Kidney (tissue), 14 donors: Measurements from ENCODE around the gene SLC7A9. TPM values are rescaled to one million over a fixed set of nuclear protein-coding genes. Genes with fewer than 3 reads are reported as not detected.
"Not testable (repeated sequence)": the region's sequence is repeated elsewhere in the genome, so short reads cannot be mapped to it uniquely, and the experiment has no call there.

ENCODE experiments used
- DNase-seq, 5 donors: peaks; one replicate each; pipeline ENCODE4 v3.0.0-alpha.2; 2013 to 2020
- FAIRE-seq: peaks from 2 replicates; lab custom pipeline; 2012; peaks lifted over from hg19 to GRCh38; lab: Jason Lieb, UNC
- H3K27ac ChIP-seq, 2 donors: one replicate each; pipeline ENCODE4 v1.7.0; 2013; ENCODE audit warnings: low read depth in 2 of 2, low read length in 2 of 2, inconsistent platforms in 1 of 2
- H3K27me3 ChIP-seq: one replicate; pipeline ENCODE4 v1.7.1; 2013; ENCODE audit warnings: low read length, inconsistent platforms; ENCODE audit not compliant: control insufficient read depth, insufficient read depth
- H3K36me3 ChIP-seq, 3 donors: one replicate each; pipeline versions ENCODE4 v1.7.0 to v1.7.1; 2013; ENCODE audit warnings: low read length in 3 of 3, control low read depth in 1 of 3, inconsistent platforms in 1 of 3; ENCODE audit not compliant: insufficient read depth in 3 of 3, control insufficient read depth in 2 of 3
- H3K4me1 ChIP-seq, 3 donors: one replicate each; pipeline versions ENCODE4 v1.7.0 to v1.7.1; 2013; ENCODE audit warnings: low read length in 3 of 3, inconsistent platforms in 1 of 3, low read depth in 1 of 3; ENCODE audit not compliant: control insufficient read depth in 2 of 3, insufficient read depth in 2 of 3
- H3K4me3 ChIP-seq, 3 donors: one replicate each; pipeline versions ENCODE4 v1.7.0 to v1.8.1; 2013; ENCODE audit warnings: low read length in 3 of 3, control low read depth in 1 of 3, inconsistent platforms in 1 of 3
- H3K9ac ChIP-seq, 3 donors: one replicate each; pipeline versions ENCODE4 v1.7.0 to v1.7.1; 2013; ENCODE audit warnings: low read length in 3 of 3, control low read depth in 1 of 3, inconsistent platforms in 1 of 3
- H3K9me3 ChIP-seq, 3 donors: one replicate each; pipeline versions ENCODE4 v1.7.0 to v1.7.1; 2013; ENCODE audit warnings: low read length in 3 of 3, control low read depth in 1 of 3, inconsistent platforms in 1 of 3; ENCODE audit not compliant: control insufficient read depth in 2 of 3, insufficient read depth in 1 of 3
- intact Hi-C: fragments of 100-400 bp; cut with DNase I; formaldehyde crosslinking; loops from one replicate; pipeline ENCODE4 v1.11.1; 2022
- polyA plus RNA-seq: library from polyadenylated mRNA; stranded (reverse); fragments of 350-450 nt; fragmentation: Illumina TruSeq; extraction: RNeasy Lipid Tissue Mini Kit (QIAGEN cat#74804); gene quantifications from one replicate; pipeline ENCODE4 v1.2.3, GENCODE V29; 2014; ENCODE audit warnings: low read depth, low replicate concordance; ENCODE audit not compliant: insufficient read depth
- total RNA-seq: library from RNA; stranded (reverse); fragmentation: NEBNext Ultra II Directional; extraction: Animal tissue kit (Norgen Biotek cat#: 25700); gene quantifications from one replicate; pipeline ENCODE4 v1.2.1, GENCODE V29; 2021
- TF ChIP-seq, protein P1 (sequence below): IDR thresholded peaks from 3 replicates; pipeline ENCODE4 v1.5.1; 2012; ENCODE audit warnings: mild to moderate bottlenecking, moderate library complexity, borderline replicate concordance; ENCODE audit not compliant: insufficient read depth; ENCODE audit errors: extremely low read depth
- donor health status: control.
- donor health status: control.
- donor health status: control.
- donor health status: control.
- donor health status: control.
- donor health status: DM: yes; HTN: yes; CAD: no.
- donor health status: Normal renal cell carcinoma (clear cell type).

Gene SLC7A9
- total and polyA plus RNA-seq, 2 donors from 2014 or later = 2.6 to 40.0 TPM

DNA sequence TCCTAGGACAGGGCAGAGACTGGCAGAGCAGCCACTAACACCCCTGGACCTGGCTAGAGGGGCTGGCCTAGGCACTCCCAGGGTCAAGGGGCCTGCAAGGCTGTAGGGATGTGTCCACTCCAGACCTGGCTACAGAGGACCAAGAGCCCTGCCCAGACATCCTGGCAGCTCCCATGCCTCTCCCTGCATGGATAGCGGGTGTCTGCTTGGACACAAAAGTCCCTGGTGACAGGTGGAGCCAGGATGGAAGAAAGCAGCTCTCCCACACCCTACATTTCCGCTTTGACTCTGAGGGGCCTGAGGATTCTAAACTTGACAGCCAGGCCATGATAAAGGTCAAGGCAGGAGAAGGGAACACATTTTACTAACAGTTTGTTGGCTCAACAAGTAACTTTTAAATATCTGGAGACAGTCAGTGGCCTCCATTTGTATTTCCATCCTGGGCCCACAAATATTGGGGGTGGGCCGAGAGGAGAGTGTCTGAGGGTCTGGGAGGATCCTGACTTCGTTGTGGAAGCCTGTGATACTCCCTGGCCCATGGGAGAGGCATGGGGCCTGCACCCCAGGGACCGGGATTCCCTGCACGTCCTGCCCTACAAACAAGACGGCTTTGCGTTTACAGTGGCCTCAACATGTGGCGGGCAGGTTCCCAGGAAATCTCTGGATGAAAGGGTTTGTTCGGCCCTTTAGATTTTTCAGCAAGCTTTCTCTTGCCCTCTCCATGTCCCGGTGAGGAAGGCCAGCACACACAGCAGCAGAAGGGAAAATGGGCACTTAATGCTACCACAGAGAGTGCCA lies 19.8 kb upstream of the SLC7A9 start:
- FAIRE-seq (no peak), DNase-seq (no peak)
- no peaks in the 10 kb centered on the region for H3K4me1 ChIP-seq
- peaks cover 2 to 10% (median 5%) of the 10 kb centered on the region in 3 donors for H3K9me3 ChIP-seq
- intact Hi-C loops = no loop called here
- no peak overlapping the region for H3K4me3 ChIP-seq
- no peak overlapping the region for H3K27ac ChIP-seq
- no peaks in the 10 kb centered on the region for H3K27me3 ChIP-seq
- no peak overlapping the region for H3K9ac ChIP-seq
- TF ChIP-seq, protein P1, sequence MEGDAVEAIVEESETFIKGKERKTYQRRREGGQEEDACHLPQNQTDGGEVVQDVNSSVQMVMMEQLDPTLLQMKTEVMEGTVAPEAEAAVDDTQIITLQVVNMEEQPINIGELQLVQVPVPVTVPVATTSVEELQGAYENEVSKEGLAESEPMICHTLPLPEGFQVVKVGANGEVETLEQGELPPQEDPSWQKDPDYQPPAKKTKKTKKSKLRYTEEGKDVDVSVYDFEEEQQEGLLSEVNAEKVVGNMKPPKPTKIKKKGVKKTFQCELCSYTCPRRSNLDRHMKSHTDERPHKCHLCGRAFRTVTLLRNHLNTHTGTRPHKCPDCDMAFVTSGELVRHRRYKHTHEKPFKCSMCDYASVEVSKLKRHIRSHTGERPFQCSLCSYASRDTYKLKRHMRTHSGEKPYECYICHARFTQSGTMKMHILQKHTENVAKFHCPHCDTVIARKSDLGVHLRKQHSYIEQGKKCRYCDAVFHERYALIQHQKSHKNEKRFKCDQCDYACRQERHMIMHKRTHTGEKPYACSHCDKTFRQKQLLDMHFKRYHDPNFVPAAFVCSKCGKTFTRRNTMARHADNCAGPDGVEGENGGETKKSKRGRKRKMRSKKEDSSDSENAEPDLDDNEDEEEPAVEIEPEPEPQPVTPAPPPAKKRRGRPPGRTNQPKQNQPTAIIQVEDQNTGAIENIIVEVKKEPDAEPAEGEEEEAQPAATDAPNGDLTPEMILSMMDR = no peak
- H3K36me3 ChIP-seq = peaks cover 0 to 5% (median 0%) of the 10 kb centered on the region in 3 donors

DNA sequence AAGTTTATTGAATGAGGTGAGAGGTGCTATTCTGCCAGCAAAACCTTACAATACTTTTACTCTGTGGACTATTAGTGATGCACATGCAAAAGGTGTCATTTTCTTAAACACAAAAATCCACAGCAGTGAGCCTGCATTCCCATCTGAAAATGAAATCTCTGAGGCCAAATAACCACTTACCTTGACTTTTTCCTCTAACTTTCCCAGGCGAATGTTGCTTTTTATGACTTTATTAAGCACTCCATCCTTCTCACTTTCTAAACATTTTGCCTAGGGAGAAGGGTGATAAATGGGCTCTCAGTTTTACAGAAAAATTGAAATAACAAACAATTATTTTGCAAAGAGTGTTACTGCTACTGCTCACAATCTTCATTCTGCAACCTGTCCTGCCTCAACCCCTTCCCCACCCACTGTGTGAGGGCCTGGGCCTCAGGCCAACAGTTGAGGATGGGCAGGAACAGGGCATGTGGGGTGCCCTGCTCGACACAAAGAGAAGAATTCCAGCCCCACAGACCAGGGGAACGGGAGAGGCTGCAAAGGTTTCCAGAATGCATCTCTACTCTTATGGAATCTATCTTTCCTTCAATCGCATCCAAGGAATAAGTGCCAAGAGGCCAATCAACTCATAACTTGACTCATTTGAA lies 18.1 kb upstream of the SLC7A9 start:
- peaks cover 0 to 1% (median 0%) of the 10 kb centered on the region in 3 donors for H3K36me3 ChIP-seq

DNA sequence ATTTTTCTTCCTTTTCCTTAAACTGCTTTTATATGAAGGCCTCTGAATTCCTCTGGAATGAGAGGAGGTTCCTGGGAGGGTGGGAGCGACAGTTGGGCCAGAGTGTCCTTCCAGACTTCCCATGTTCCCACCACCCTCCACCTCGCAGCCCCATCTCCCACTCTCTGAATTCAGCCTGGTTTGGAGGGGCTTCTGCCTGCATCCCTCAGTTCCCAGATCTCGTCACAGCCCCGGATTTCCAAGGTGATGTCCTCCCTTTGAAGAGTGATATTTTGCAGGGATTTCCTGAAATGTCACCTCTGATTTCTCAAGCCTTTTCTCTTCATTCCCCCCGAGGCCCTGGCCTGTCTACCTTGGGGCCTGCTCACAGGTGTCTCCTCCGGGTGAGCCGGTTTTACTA lies 16.7 kb upstream of the SLC7A9 start:
- FAIRE-seq (no peak), DNase-seq (no peak)
- Histone ChIP-seq H3K36me3 (no peaks in the 10 kb centered on the region), H3K27ac (no peak overlapping the region), H3K4me1 (no peaks in the 10 kb centered on the region), H3K9me3 (no peaks in the 10 kb centered on the region), H3K4me3 (no peak overlapping the region), H3K9ac (no peak overlapping the region), H3K27me3 (no peaks in the 10 kb centered on the region)
- intact Hi-C loops = no loop called here
- TF ChIP-seq, protein P1 = no peak

More for the DNA sequence above, 18.1 kb upstream of the SLC7A9 start:
- no peaks in the 10 kb centered on the region for H3K27me3 ChIP-seq
- H3K9ac ChIP-seq = no peak overlapping the region
- intact Hi-C loops = no loop called here
- FAIRE-seq (no peak), DNase-seq (no peak)
- H3K4me1 ChIP-seq = no peaks in the 10 kb centered on the region
- H3K4me3 ChIP-seq = no peak overlapping the region
- H3K27ac ChIP-seq = no peak overlapping the region
- TF ChIP-seq, protein P1 = no peak
- peaks cover 2% of the 10 kb centered on the region in 3 donors for H3K9me3 ChIP-seq

DNA sequence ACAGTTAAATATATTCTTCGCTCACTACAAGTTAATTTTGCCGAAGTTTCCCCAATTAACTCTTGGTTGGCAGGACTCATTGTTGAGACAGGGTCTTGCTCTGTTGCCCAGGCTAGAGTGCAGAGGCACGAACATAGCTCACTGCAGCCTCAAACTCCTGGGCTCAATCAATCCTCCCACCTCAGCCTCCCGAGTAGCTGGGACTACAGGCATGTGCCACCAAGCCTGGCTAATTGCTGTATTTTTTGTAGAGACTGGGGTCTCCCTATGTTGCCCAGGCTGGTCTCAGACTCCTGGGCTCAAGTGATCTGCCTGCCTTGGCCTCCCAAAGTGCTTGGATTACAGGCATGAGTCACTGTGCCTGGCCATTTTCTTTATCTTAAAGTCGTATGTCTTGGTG lies 15.7 kb upstream of the SLC7A9 start:
- not testable (repeated sequence) for DNase-seq, FAIRE-seq

More for the DNA sequence above, 15.7 kb upstream of the SLC7A9 start:
- H3K36me3 ChIP-seq, H3K4me3 ChIP-seq, H3K27me3 ChIP-seq, intact Hi-C loops, H3K4me1 ChIP-seq, H3K27ac ChIP-seq, H3K9ac ChIP-seq, H3K9me3 ChIP-seq: not testable (repeated sequence)
